H9 (cell line): ENCODE results near the gene LHX4. TPM values are rescaled to one million over a fixed set of nuclear protein-coding genes. Genes with fewer than 3 reads are reported as not detected.

ENCODE experiments used
- DNase-seq: peaks from one replicate; pipeline ENCODE4 v3.0.0-alpha.2; 2017
- H2AFZ ChIP-seq: one replicate; pipeline ENCODE4 v1.6.1; 2013; ENCODE audit warnings: mild to moderate bottlenecking, low read length, control low read depth, moderate library complexity
- H2AK5ac ChIP-seq: 2 replicates; pipeline ENCODE4 v1.6.1; 2013; ENCODE audit warnings: low read length, control low read depth, mixed read lengths; ENCODE audit not compliant: insufficient read length
- H2BK120ac ChIP-seq: one replicate; pipeline ENCODE4 v1.6.1; 2013; ENCODE audit warnings: low read depth, mild to moderate bottlenecking, low read length, control low read depth, inconsistent platforms; ENCODE audit not compliant: poor library complexity, severe bottlenecking
- H2BK12ac ChIP-seq: 2 replicates; pipeline ENCODE4 v1.6.1; 2013; ENCODE audit warnings: low read length, control low read depth, mixed read lengths, low read depth; ENCODE audit not compliant: insufficient read length
- H2BK15ac ChIP-seq: 2 replicates; pipeline ENCODE4 v1.6.1; 2013; ENCODE audit warnings: low read depth, low read length, control low read depth
- H2BK20ac ChIP-seq: one replicate; pipeline ENCODE4 v1.6.1; 2013; ENCODE audit warnings: low read depth, mild to moderate bottlenecking, low read length, control low read depth, inconsistent platforms; ENCODE audit not compliant: poor library complexity, severe bottlenecking
- H2BK5ac ChIP-seq: 2 replicates; pipeline ENCODE4 v1.6.1; 2013; ENCODE audit warnings: low read length, control low read depth, mixed read lengths; ENCODE audit not compliant: insufficient read length
- H3K14ac ChIP-seq: 2 replicates; pipeline ENCODE4 v1.6.1; 2013; ENCODE audit warnings: low read length, control low read depth; ENCODE audit not compliant: insufficient read depth
- H3K18ac ChIP-seq: 2 replicates; pipeline ENCODE4 v1.6.1; 2013; ENCODE audit warnings: low read depth, mild to moderate bottlenecking, mixed read lengths, low read length, control low read depth; ENCODE audit not compliant: insufficient read length
- H3K23ac ChIP-seq: 2 replicates; pipeline ENCODE4 v1.6.1; 2013; ENCODE audit warnings: low read length, control low read depth, mixed read lengths, low read depth; ENCODE audit not compliant: insufficient read length
- H3K23me2 ChIP-seq: 2 replicates; pipeline ENCODE4 v1.6.1; 2013; ENCODE audit warnings: low read depth, mild to moderate bottlenecking, mixed read lengths, low read length, control low read depth; ENCODE audit not compliant: insufficient read length, poor library complexity, severe bottlenecking
- H3K27ac ChIP-seq: 2 replicates; pipeline ENCODE4 v1.5.1; 2013; ENCODE audit warnings: low read length, control low read depth, mixed read lengths, low read depth; ENCODE audit not compliant: insufficient read length
- H3K27me3 ChIP-seq: 2 replicates; pipeline ENCODE4 v1.6.1; 2013; ENCODE audit warnings: low read length, control low read depth, inconsistent platforms; ENCODE audit not compliant: insufficient read depth
- H3K4ac ChIP-seq: 2 replicates; pipeline ENCODE4 v1.6.1; 2013; ENCODE audit warnings: low read depth, mild to moderate bottlenecking, control low read depth, inconsistent platforms, low read length, moderate library complexity
- H3K4me1 ChIP-seq: 2 replicates; pipeline ENCODE4 v1.6.1; 2013; ENCODE audit warnings: low read length, control low read depth, inconsistent platforms; ENCODE audit not compliant: insufficient read depth
- H3K4me2 ChIP-seq: 2 replicates; pipeline ENCODE4 v1.6.1; 2013; ENCODE audit warnings: low read length, control low read depth, mixed read lengths; ENCODE audit not compliant: insufficient read length, insufficient read depth
- H3K56ac ChIP-seq: 2 replicates; pipeline ENCODE4 v1.6.1; 2013; ENCODE audit warnings: low read depth, mild to moderate bottlenecking, mixed read lengths, low read length, control low read depth; ENCODE audit not compliant: insufficient read length
- H3K79me1 ChIP-seq: 2 replicates; pipeline ENCODE4 v1.6.1; 2013; ENCODE audit warnings: low read depth, mild to moderate bottlenecking, moderate library complexity, low read length, control low read depth, inconsistent platforms; ENCODE audit not compliant: insufficient read depth, poor library complexity, severe bottlenecking
- H3K79me2 ChIP-seq: 2 replicates; pipeline ENCODE4 v1.6.1; 2013; ENCODE audit warnings: low read length, control low read depth, inconsistent platforms; ENCODE audit not compliant: insufficient read depth
- H3K9ac ChIP-seq: 2 replicates; pipeline ENCODE4 v1.6.1; 2013; ENCODE audit warnings: low read length, control low read depth, mixed read lengths; ENCODE audit not compliant: insufficient read length; ENCODE audit errors: extremely low read depth
- H3K9me3 ChIP-seq: one replicate; pipeline ENCODE4 v1.6.1; 2013; ENCODE audit warnings: low read depth, low read length, inconsistent platforms; ENCODE audit not compliant: control insufficient read depth
- H3T11ph ChIP-seq: one replicate; pipeline ENCODE4 v1.6.1; 2013; ENCODE audit warnings: mild to moderate bottlenecking, low read length, control low read depth, inconsistent platforms
- H4K20me1 ChIP-seq: one replicate; pipeline ENCODE4 v1.6.1; 2013; ENCODE audit not compliant: control insufficient read depth, insufficient read length, insufficient read depth
- H4K5ac ChIP-seq: 2 replicates; pipeline ENCODE4 v1.6.1; 2013; ENCODE audit warnings: low read depth, mild to moderate bottlenecking, mixed read lengths, low read length, control low read depth; ENCODE audit not compliant: insufficient read length
- H4K8ac ChIP-seq: replicated peaks from 2 replicates; pipeline ENCODE4 v1.6.1; 2013; ENCODE audit warnings: low read length, control low read depth, mixed read lengths, low read depth; ENCODE audit not compliant: insufficient read length
- H4K91ac ChIP-seq: 2 replicates; pipeline ENCODE4 v1.6.1; 2013; ENCODE audit warnings: low read depth, mild to moderate bottlenecking, moderate library complexity, mixed read lengths, low read length, control low read depth; ENCODE audit not compliant: insufficient read length
- H3K27ac Mint-ChIP-seq, 3 experiments: 2 replicates in 2 of 3; 3 replicates in 1 of 3; pipeline ENCODE4 v1.8.0; 2020 to 2021; ENCODE audit warnings: mixed read lengths in 3 of 3, mild to moderate bottlenecking in 1 of 3, moderate library complexity in 1 of 3
- H3K27me3 Mint-ChIP-seq: 2 replicates; pipeline ENCODE4 v1.8.0; 2021; ENCODE audit warnings: low read depth, mild to moderate bottlenecking, moderate library complexity, mixed read lengths
- H3K36me3 Mint-ChIP-seq, 3 experiments: 2 replicates in 2 of 3; 3 replicates in 1 of 3; pipeline ENCODE4 v1.8.0; 2020 to 2021; ENCODE audit warnings: low read depth in 3 of 3, mixed read lengths in 3 of 3; ENCODE audit not compliant: insufficient read depth in 1 of 3
- H3K4me1 Mint-ChIP-seq, 2 experiments: 2 replicates each; pipeline ENCODE4 v1.8.0; 2020; ENCODE audit warnings: mixed read lengths in 2 of 2
- H3K4me3 Mint-ChIP-seq, 2 experiments: 2 replicates in 1 of 2; 3 replicates in 1 of 2; pipeline ENCODE4 v1.8.0; 2020 to 2021; ENCODE audit warnings: mild to moderate bottlenecking in 2 of 2, mixed read lengths in 2 of 2, moderate library complexity in 1 of 2
- H3K9me3 Mint-ChIP-seq, 2 experiments: 2 replicates in 1 of 2; 3 replicates in 1 of 2; pipeline ENCODE4 v1.8.0; 2020; ENCODE audit warnings: mild to moderate bottlenecking in 2 of 2, mixed read lengths in 2 of 2, moderate library complexity in 1 of 2
- WGBS: extraction: QIAGEN DNeasy Blood & Tissue Kit; methylation state at CpG from one replicate; pipeline ENCODE4 v1.1.7; 2013; ENCODE audit warnings: missing lambda C conversion rate, low lambda C conversion rate, mixed read lengths; ENCODE audit not compliant: insufficient read length; ENCODE audit errors: extremely low coverage; 5-methylcytosine and 5-hydroxymethylcytosine counted together
- total RNA-seq: library from RNA; stranded (reverse); gene quantifications from 2 replicates; pipeline ENCODE4 v1.2.1, GENCODE V29; 2021
- TF ChIP-seq, protein P1 (sequence below): fragments of 200-600 bp; sonication (generic); conservative IDR thresholded peaks from 3 replicates; pipeline ENCODE4 v1.8.0; 2021; ENCODE audit warnings: antibody characterized with exemption, mild to moderate bottlenecking

Gene LHX4
- total RNA-seq, 1 experiment from 2014 or later = 1.9 TPM

DNA sequence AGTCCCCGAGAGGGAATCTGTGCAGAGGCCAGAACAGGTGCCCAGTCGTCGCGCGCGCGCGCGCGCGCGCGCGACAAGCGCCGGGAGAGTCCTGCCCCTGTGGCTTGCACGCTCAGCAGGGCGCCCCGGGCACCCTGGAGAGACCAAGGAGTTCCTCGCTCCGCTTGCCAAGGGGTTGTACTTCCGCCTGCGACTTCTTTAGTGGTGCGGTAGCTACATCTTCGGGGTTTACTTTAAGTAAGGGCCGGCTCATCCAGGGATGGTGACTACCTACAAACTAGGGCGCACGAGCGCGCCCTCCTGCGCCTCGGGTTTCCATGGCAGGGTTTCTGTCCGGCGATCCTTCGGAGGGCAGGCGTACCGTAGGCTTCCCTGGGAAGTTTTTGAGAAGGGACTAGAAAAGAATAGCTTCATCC lies 1.4 kb downstream of the LHX4 start:
- H3K56ac ChIP-seq = no peak overlapping the region
- H3K9me3 ChIP-seq = no peaks in the 10 kb centered on the region
- H2AFZ ChIP-seq = no peak overlapping the region
- H4K5ac ChIP-seq = no peak overlapping the region
- no peak overlapping the region for H4K91ac ChIP-seq
- H2BK120ac ChIP-seq = no peak overlapping the region
- no peak overlapping the region for H2BK5ac ChIP-seq
- no CpG with 5 or more reads among the region's 37 CpGs for WGBS
- H4K8ac ChIP-seq = no peak overlapping the region
- Mint-ChIP-seq H3K27me3 (peaks cover 93% of the 10 kb centered on the region), H3K36me3 (peaks cover 0 to 2% (median 0%) of the 10 kb centered on the region in 3 experiments; a peak in 1 of 7 replicates), H3K9me3 (peaks cover 3 to 5% of the 10 kb centered on the region in 2 experiments; a peak in 3 of 5 replicates), H3K4me3 (peak overlapping the region; percentile 63 to 89), H3K4me1 (peaks cover 45 to 50% of the 10 kb centered on the region in 2 experiments), H3K27ac (no peak overlapping the region)
- H4K20me1 ChIP-seq = no peaks in the 10 kb centered on the region
- H3K23me2 ChIP-seq = peaks cover 46% of the 10 kb centered on the region
- H3K27ac ChIP-seq = no peak overlapping the region
- H3K4ac ChIP-seq = no peak overlapping the region
- peak; percentile 76 for DNase-seq
- H3K79me1 ChIP-seq = no peaks in the 10 kb centered on the region
- H3K23ac ChIP-seq = no peak overlapping the region
- H3K4me1 ChIP-seq = peaks cover 15% of the 10 kb centered on the region
- H3K14ac ChIP-seq = no peak overlapping the region
- no peak overlapping the region for H3K9ac ChIP-seq
- H3K79me2 ChIP-seq = no peaks in the 10 kb centered on the region
- H2BK12ac ChIP-seq = no peak overlapping the region
- no peak overlapping the region for H2BK20ac ChIP-seq
- no peak overlapping the region for H3T11ph ChIP-seq
- peaks cover 73% of the 10 kb centered on the region for H3K27me3 ChIP-seq
- H2AK5ac ChIP-seq = no peak overlapping the region
- no peak overlapping the region for H2BK15ac ChIP-seq
- H3K18ac ChIP-seq = no peak overlapping the region
- TF ChIP-seq, protein P1, sequence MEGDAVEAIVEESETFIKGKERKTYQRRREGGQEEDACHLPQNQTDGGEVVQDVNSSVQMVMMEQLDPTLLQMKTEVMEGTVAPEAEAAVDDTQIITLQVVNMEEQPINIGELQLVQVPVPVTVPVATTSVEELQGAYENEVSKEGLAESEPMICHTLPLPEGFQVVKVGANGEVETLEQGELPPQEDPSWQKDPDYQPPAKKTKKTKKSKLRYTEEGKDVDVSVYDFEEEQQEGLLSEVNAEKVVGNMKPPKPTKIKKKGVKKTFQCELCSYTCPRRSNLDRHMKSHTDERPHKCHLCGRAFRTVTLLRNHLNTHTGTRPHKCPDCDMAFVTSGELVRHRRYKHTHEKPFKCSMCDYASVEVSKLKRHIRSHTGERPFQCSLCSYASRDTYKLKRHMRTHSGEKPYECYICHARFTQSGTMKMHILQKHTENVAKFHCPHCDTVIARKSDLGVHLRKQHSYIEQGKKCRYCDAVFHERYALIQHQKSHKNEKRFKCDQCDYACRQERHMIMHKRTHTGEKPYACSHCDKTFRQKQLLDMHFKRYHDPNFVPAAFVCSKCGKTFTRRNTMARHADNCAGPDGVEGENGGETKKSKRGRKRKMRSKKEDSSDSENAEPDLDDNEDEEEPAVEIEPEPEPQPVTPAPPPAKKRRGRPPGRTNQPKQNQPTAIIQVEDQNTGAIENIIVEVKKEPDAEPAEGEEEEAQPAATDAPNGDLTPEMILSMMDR = peak; percentile 41; the same call in 2 of the 3 replicates
- peak overlapping the region; percentile 76 for H3K4me2 ChIP-seq
